Fibroblast of skin of scalp (primary cell): ENCODE results near the gene CCDC192.

ENCODE experiments used
- DNase-seq: peaks from one replicate; pipeline ENCODE4 v3.0.0-alpha.2; 2013

The CCDC192 gene

DNA sequence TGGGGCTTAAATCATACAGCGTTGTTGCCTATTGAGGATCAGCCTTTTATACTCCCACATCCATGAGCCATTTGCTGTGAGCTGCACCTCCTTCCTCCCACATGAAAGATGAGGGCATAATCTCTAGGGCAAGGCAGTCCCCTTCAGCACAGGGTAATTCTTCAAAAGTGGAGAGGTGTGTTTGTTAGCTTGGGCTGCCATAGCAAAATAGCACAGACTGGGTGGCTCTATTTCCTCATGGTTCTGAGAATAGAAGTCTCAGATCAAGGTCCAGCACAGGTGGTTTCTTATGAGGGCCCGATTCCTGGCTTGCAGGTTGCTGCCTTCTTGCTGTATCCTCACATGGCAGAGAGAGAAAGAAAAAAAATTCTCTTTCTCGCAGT lies 258.6 kb downstream of the CCDC192 start:
- no peak for DNase-seq

DNA sequence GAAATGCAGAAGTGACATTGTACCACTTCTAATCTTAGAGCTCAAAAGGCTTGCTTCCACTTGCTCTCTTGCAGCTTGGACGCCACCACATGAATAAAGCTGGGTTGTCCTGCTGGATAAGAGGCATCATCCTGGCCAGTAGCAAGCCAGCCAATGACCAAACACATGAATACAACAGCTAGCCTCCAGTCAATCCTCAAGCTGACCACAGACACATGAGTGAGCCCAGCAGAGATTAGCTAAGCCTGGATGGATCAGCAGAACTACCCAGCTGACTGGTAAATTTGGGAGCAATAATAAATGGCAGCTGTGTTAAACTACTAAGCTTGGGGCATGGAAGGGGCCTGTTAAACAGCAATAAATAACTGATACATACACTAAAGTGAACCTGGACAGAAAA lies 259.3 kb downstream of the CCDC192 start:
- no peak for DNase-seq

- DNase-seq, result no peak
Observed at GRCh38 chr5:127963233-127963632, 260.0 kb downstream of the CCDC192 start.

DNA sequence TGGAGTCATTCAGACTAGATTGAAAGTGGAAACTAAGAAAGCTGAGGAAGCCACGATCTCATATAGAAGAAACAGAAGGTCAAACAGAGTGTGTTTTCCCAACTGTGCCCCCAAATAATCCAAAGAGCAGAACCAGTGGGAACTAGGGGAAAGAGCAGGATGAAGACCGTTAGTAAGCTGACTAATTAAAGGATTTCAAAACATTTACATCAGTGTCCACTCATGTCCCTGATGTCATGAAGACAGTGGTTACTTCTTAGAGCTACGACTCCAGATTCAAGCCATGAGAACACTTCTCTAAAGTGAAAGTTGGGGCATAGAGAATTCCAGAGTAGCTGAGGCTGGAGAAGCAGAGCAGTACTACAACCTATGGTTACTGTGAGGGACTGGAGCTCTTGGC lies 260.7 kb downstream of the CCDC192 start:
- no peak for DNase-seq

DNA sequence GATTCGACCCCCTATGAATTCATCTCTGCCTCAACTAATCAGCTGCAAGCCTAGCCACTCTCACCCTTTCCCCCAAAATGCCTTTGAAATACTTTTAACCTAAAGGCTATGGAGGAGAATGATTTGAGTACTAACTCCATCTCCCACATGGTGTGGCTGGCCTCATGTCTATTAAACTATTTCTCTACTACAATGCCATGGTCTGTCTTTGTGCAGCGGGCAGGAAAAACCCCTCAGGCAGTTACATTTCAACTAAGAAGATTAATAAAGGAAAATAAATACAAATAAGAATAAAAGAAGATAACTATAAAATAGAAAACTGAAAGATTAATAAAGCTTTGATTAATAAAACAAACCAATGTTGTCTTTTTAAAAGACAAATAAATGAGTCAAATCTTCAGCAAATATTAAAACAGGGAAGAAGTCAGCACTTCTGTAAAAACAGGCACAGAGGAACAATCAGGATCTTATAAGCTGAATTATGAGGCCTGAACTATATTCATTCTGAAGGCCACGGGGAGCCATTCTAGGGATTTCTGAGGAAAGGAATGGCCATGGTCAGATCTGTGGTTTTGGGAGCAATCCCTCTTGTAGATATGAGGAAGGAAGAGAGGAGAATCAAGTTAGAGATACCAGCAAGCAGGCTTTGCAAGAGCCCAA lies 264.3 kb downstream of the CCDC192 start:
- DNase-seq, result no peak

DNA sequence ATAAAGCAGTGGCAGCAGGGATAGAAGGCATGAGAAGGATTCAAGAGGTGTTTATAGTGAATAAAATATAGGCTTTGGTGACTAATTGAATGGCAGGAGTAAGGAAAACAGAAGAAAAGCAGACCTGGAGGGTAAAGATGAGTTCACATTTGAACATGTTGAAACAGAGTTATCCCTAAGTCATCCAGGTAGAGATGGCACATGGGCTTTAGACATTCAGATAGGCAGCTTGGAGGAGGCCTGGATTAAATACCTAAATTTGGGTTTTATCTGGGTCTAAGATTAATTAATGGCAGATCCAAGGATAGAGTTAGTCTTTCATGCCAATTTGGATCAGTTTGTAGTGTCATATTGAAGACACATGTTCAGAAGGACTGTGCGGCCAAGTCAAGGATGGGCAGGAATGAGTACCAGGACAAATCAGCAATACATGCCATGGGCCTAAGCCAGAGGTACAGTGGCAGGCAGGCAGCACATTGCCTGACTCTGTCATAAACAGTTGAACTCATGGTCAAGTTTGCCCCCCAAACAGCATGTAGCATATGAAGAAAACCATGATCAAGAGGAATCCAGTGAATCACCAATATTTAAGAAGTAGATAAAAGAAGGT lies 264.9 kb downstream of the CCDC192 start:
- DNase-seq, result no peak

DNA sequence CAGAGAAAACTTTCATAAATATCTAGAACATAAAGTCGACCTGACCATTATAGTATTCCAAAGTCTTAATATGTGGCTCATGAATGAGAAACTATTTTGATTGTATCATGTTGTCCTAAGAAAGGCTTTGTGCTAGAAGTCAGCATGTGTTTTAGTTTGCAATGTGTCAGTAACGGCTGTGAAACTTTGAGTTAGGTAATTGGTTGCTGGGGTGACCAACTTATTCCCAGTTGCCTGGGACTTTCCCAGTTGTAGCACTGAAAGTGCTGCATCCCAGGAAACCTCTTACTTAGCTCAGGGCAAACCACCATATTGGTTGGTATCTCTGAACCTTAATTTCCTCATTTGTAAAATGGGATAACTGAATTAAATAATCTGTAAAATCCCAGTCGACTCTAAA lies 265.8 kb downstream of the CCDC192 start:
- no peak for DNase-seq

DNA sequence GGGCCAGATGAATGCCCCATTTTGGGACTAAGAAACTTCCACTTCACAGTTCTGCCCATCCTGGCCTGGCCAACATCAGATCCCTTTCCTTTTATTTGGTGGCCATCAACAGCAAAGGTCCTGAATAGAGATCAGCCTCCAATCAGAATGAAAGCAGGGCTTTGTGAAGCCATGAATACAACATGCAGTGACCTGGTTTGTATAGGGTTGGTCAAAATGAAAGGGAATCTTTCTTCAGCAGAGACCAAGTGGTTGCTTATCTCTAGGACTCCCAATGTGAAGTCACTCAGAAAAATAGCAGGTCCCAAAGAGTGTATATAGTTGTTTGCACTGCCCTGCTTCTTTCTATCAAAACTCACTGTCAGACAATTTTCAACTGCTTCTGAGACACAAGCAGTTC lies 266.5 kb downstream of the CCDC192 start:
- DNase-seq, result no peak

- no peak for DNase-seq
Observed at GRCh38 chr5:127970081-127970480, 266.9 kb downstream of the CCDC192 start.

GRCh38 chr5:127970854-127971425 lies 267.7 kb downstream of the CCDC192 start:
- DNase-seq, result no peak

DNA sequence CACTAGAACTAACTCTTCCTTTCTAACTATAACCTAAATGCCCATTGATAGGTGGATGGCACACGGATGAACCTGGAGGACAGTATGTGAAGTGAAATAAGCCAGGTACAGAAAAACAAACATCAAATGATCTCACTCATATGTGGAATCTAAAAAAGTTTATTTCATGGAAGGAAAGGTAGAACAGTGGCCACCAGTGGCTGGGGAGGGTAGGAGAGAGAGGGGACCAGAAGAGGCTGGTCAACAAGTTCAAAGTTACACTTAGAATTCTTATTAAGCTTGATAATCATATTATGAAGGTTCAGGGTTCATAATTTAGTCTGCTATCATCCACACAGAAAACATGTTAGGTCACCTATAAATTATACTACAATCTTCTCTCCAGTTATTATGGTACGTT lies 272.8 kb downstream of the CCDC192 start:
- DNase-seq, result no peak

DNA sequence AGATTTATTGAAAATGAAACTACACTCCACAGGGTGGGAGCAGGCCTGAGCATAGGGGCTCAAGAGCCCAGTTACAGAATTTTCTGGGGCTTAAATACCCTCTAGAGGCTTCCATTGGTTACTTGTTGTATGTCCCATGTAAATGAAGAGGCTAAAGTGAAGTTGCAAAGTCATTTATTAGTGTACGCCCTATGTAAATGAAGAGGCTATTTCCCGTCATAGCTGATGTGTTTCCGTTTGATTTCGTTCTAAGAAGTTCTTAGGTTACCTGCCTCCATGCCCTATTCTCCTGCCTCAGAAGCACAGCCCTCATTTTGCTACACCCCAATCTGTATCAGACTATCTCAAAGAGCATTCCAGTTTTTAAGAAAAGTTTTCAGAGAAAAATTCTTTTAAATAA lies 273.3 kb downstream of the CCDC192 start:
- DNase-seq, result no peak

- DNase-seq, result no peak
Observed at GRCh38 chr5:127976991-127977717, 274.0 kb downstream of the CCDC192 start.

GRCh38 chr5:127978738-127979300 lies 275.6 kb downstream of the CCDC192 start:
- DNase-seq, result no peak

- no peak for DNase-seq
Observed at GRCh38 chr5:127979475-127979874, 276.3 kb downstream of the CCDC192 start.

- DNase-seq, result no peak
Observed at GRCh38 chr5:127980843-127981242, 277.7 kb downstream of the CCDC192 start.

DNA sequence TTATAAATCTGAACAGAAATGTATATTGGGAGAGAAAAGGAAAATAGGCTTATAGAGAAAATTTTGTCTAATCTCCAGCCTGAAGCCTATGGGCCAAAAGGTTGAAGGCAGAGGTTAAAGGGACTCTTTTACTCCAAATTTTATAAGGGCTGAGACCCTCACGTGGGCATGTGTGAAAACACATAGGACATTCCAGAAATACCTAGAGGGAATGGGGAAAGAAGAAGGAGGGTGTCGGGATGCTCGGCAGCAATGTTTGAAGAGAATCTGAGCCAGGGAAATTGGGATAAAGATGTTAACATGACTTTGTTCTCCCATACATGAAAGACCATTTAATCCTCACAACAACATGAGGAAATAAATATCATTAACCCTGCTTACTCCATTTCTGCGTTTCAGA lies 278.3 kb downstream of the CCDC192 start:
- no peak for DNase-seq

DNA sequence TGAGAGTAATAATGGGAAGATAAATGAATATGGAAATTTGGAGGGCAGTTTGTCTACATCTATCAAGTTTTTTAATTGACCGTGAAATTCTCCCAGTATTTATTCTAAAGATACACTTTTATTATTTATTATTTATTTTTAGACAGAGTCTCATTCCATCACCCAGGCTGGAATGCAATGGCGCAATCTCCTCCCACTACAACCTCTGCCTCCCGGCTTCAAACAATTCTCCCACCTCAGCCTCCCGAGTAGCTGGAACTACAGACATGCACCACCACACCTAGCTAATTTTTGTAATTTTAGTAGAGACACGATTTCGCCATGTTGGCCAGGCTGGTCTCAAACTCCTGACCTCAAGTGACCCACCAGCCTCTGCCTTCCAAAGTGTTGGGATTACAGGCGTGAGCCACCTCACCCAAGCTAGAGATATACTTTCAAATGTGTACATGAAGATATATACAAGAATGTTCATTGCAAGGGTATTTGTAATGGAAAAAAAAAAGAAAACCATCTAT lies 282.7 kb downstream of the CCDC192 start:
- no peak for DNase-seq

- DNase-seq, result peak; percentile 58
Observed at GRCh38 chr5:127987354-127988145, 284.4 kb downstream of the CCDC192 start.

GRCh38 chr5:127988146-127988760 lies 285.1 kb downstream of the CCDC192 start:
- DNase-seq, result peak; percentile 94
